GM12875 (cell line): ENCODE measurements around the gene KLHDC10.

Experiments used
- H3K4me3 ChIP-seq: one replicate; pipeline ENCODE4 v1.5.1; 2011; ENCODE audit warnings: low read depth, low read length, control low read depth
- TF ChIP-seq, protein P1 (sequence below): IDR thresholded peaks from 2 replicates; pipeline ENCODE4 v1.5.1; 2011; ENCODE audit warnings: low read depth, mild to moderate bottlenecking, control low read depth, inconsistent platforms, low read length, moderate library complexity, borderline replicate concordance; ENCODE audit not compliant: insufficient read depth

Gene KLHDC10

DNA sequence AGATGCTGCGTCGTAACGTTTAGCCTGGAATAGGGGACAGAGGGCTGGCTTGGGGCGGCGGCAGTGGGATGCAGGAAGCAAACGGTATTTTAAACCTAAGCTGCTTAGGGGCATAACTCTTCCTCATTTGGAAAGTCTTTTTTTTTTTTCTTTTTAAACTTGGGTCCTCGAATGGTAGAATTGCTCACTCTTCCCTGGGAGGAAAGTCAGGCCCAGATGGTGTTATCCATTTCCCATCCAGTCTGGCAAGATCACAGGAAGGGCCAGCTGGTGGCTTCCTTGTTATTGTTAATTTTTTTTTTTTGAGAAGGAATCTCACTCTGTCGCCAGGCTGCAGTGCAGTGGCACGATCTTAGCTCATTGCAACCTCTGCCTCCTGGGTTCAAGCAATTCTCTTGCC lies 78.2 kb downstream of the KLHDC10 start:
- TF ChIP-seq, protein P1, sequence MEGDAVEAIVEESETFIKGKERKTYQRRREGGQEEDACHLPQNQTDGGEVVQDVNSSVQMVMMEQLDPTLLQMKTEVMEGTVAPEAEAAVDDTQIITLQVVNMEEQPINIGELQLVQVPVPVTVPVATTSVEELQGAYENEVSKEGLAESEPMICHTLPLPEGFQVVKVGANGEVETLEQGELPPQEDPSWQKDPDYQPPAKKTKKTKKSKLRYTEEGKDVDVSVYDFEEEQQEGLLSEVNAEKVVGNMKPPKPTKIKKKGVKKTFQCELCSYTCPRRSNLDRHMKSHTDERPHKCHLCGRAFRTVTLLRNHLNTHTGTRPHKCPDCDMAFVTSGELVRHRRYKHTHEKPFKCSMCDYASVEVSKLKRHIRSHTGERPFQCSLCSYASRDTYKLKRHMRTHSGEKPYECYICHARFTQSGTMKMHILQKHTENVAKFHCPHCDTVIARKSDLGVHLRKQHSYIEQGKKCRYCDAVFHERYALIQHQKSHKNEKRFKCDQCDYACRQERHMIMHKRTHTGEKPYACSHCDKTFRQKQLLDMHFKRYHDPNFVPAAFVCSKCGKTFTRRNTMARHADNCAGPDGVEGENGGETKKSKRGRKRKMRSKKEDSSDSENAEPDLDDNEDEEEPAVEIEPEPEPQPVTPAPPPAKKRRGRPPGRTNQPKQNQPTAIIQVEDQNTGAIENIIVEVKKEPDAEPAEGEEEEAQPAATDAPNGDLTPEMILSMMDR: no peak
- H3K4me3 ChIP-seq: no peak overlapping the region

GRCh38 chr7:130149281-130150139 lies 79.2 kb downstream of the KLHDC10 start:
- no peak overlapping the region for H3K4me3 ChIP-seq
- TF ChIP-seq, protein P1: no peak

GRCh38 chr7:130150587-130150986 lies 80.3 kb downstream of the KLHDC10 start:
- TF ChIP-seq, protein P1: no peak

GRCh38 chr7:130151591-130152492 lies 81.5 kb downstream of the KLHDC10 start:
- TF ChIP-seq, protein P1: no peak

More at GRCh38 chr7:130150587-130150986, 80.3 kb downstream of the KLHDC10 start:
- no peak overlapping the region for H3K4me3 ChIP-seq

GRCh38 chr7:130152493-130153210 lies 82.3 kb downstream of the KLHDC10 start:
- H3K4me3 ChIP-seq: no peak overlapping the region
- TF ChIP-seq, protein P1: no peak

More at GRCh38 chr7:130151591-130152492, 81.5 kb downstream of the KLHDC10 start:
- no peak overlapping the region for H3K4me3 ChIP-seq

DNA sequence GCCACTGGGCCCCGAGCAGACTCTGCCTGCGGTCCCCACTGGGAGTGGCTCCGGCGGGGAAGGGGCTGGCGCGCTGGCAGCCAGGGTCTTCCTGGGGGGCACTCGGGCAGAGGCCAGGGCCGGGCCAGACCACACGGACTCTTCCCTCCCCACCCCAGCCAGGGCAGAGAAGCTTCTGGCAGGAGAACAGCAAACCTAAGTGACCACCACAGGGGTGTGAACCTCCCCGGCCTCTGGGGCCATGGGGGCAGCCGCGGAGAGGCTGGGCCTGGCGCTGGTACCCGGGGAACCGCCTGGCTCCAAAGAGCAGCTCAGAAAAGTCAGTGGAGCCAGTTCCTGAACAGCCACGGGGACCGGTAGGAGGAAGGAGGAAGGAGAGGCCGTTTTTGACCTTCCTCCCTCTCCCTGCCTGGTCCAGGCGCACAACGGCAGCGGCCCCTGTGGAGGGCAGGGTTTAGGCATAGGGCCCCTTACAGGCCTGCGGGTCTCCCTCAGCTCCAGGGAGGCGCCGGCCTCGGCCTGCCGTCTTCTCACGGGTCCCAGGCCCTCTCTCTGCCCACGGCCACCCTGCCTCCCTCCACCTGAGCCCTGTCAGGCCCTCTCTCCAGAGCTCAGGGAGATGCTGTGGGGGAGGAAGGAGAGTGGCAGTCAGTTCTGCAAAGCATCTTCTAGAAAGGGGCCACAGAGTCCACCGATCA lies 83.0 kb downstream of the KLHDC10 start:
- TF ChIP-seq, protein P1: no peak
- no peak overlapping the region for H3K4me3 ChIP-seq
